Stomach (tissue), 4 donors: ENCODE data around the gene TTLL3.

ENCODE experiments used
- POLR2A ChIP-seq, 4 donors: fragments of 450-650 bp; IDR thresholded peaks; one replicate each; pipeline ENCODE4 v1.6.1; 2016; ENCODE audit warnings: antibody characterized with exemption in 4 of 4, control low read depth in 2 of 4, mild to moderate bottlenecking in 1 of 4, moderate library complexity in 1 of 4
- POLR2AphosphoS5 ChIP-seq, 3 donors: sonication (generic); formaldehyde crosslinking; IDR thresholded peaks; one replicate each; pipeline ENCODE4 v1.6.1; 2016; ENCODE audit warnings: antibody characterized with exemption in 3 of 3
- TF ChIP-seq, protein P1 (sequence below), 7 experiments: fragments of 450-650 bp in 4 of 7; fragments of 200-600 bp in 3 of 7; sonication (generic) in 3 of 7; IDR thresholded peaks; one replicate each; pipeline ENCODE4 v1.5.1; 2016 to 2019; ENCODE audit warnings: antibody characterized with exemption in 7 of 7, control low read depth in 2 of 7, mild to moderate bottlenecking in 1 of 7

DNA sequence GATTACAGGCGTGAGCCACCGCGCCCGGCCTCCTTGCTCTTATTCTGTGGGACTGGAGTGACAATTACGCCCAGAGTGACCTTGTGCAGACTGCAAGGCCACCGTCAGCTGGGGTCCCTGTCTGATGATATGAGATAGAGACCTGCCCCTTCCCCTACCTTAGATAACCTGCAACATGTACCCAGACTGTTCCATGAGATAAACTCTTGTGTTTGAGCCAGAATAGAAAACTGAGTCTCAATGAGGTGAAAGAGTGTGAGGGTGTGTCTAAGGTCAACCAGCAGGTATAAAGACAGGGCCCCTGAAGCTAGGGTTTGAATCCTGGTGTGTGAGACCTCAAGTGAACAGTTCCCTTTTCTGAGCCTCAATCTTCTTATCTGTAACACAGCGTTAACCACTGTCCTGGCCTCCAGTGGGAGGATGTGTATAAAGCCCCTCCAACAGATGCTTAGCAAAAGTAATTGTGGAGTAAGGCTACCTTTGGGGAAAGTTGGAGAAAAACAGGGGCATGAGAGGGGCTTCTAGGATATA is 23.8 kb upstream of the TTLL3 start:
- TF ChIP-seq, protein P1, sequence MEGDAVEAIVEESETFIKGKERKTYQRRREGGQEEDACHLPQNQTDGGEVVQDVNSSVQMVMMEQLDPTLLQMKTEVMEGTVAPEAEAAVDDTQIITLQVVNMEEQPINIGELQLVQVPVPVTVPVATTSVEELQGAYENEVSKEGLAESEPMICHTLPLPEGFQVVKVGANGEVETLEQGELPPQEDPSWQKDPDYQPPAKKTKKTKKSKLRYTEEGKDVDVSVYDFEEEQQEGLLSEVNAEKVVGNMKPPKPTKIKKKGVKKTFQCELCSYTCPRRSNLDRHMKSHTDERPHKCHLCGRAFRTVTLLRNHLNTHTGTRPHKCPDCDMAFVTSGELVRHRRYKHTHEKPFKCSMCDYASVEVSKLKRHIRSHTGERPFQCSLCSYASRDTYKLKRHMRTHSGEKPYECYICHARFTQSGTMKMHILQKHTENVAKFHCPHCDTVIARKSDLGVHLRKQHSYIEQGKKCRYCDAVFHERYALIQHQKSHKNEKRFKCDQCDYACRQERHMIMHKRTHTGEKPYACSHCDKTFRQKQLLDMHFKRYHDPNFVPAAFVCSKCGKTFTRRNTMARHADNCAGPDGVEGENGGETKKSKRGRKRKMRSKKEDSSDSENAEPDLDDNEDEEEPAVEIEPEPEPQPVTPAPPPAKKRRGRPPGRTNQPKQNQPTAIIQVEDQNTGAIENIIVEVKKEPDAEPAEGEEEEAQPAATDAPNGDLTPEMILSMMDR (IDR thresholded peaks at IDR 0.05): no peak
- TF ChIP-seq POLR2A (IDR thresholded peaks at IDR 0.05) (no peak), POLR2AphosphoS5 (IDR thresholded peaks at IDR 0.05) (no peak)
